Lung (tissue), 12 donors: ENCODE results near the gene TGFBR2. TPM values are rescaled to one million over a fixed set of nuclear protein-coding genes. Genes with fewer than 3 reads are reported as not detected.
"Not testable (repeated sequence)": the region's sequence is repeated elsewhere in the genome, so short reads cannot be mapped to it uniquely, and the experiment has no call there.

ENCODE experiments used
- ATAC-seq: fragments of 200-7000 bp; cut with Tn5 transposase; one replicate; pipeline ENCODE4 v1.9.1; 2020; ENCODE audit warnings: moderate number of reproducible peaks; ENCODE audit not compliant: insufficient read depth, low FRiP score
- DNase-seq, 3 donors: peaks; one replicate each; pipeline ENCODE4 v3.0.0-alpha.2; 2013 to 2017
- H3K27ac ChIP-seq, 2 donors: one replicate each; pipeline ENCODE4 v1.5.1; 2013; ENCODE audit warnings: mild to moderate bottlenecking in 2 of 2, moderate library complexity in 2 of 2, control low read depth in 1 of 2, inconsistent platforms in 1 of 2, low read depth in 1 of 2, low read length in 1 of 2
- H3K27me3 ChIP-seq, 3 donors: one replicate each; pipeline ENCODE4 v1.5.1; 2013; ENCODE audit warnings: low read length in 2 of 3; ENCODE audit not compliant: control insufficient read depth in 3 of 3, insufficient read depth in 3 of 3
- H3K36me3 ChIP-seq, 4 donors: one replicate each; pipeline ENCODE4 v1.5.1; 2013; ENCODE audit warnings: low read length in 4 of 4, mild to moderate bottlenecking in 1 of 4, moderate library complexity in 1 of 4; ENCODE audit not compliant: control insufficient read depth in 4 of 4, insufficient read depth in 4 of 4
- H3K4me1 ChIP-seq, 5 donors: one replicate each; pipeline ENCODE4 v1.5.1; 2013; ENCODE audit warnings: low read length in 5 of 5, mild to moderate bottlenecking in 2 of 5, moderate library complexity in 1 of 5; ENCODE audit not compliant: control insufficient read depth in 5 of 5, insufficient read depth in 5 of 5
- H3K4me3 ChIP-seq: one replicate; pipeline ENCODE4 v1.5.1; 2013; ENCODE audit warnings: mild to moderate bottlenecking, control low read depth, moderate library complexity
- H3K9ac ChIP-seq, 2 donors: one replicate each; pipeline ENCODE4 v1.5.1; 2013; ENCODE audit warnings: low read length in 2 of 2, control low read depth in 1 of 2; ENCODE audit not compliant: insufficient read depth in 1 of 2
- H3K9me3 ChIP-seq, 4 donors: one replicate each; pipeline ENCODE4 v1.5.1; 2013; ENCODE audit warnings: low read length in 3 of 4, mild to moderate bottlenecking in 1 of 4, moderate library complexity in 1 of 4; ENCODE audit not compliant: control insufficient read depth in 4 of 4, insufficient read depth in 3 of 4
- WGBS, 2 donors: extraction: QIAGEN DNeasy Blood & Tissue Kit; methylation state at CpG; one replicate each; pipeline ENCODE4 v1.1.7; 2013; 5-methylcytosine and 5-hydroxymethylcytosine counted together
- polyA plus RNA-seq, 2 donors: library from polyadenylated mRNA; stranded (reverse); fragments of 200-250 nt; gene quantifications; one replicate each; pipeline ENCODE4 v1.2.1, GENCODE V29; 2013
- total RNA-seq, 2 donors: library from RNA; depleted of rRNA in 1 of 2; stranded (reverse); fragments of >200 nt in 1 of 2; gene quantifications; one replicate each; pipeline ENCODE4 v1.2.1, GENCODE V29; 2014 to 2021
- TF ChIP-seq, protein P1 (sequence below): IDR thresholded peaks from 2 replicates; pipeline ENCODE4 v1.5.1; 2012; ENCODE audit warnings: mild to moderate bottlenecking; ENCODE audit errors: control extremely low read depth, extremely low read depth
- donor health status: control.
- donor health status: control.
- donor health status: Bipolar disorder and iron deficiency.
- donor health status: healthy.
- donor health status: DM: yes; HTN: yes; CAD: no.

The TGFBR2 gene
- total and polyA plus RNA-seq, 4 donors = 31.1 to 232 (median 163) TPM

DNA sequence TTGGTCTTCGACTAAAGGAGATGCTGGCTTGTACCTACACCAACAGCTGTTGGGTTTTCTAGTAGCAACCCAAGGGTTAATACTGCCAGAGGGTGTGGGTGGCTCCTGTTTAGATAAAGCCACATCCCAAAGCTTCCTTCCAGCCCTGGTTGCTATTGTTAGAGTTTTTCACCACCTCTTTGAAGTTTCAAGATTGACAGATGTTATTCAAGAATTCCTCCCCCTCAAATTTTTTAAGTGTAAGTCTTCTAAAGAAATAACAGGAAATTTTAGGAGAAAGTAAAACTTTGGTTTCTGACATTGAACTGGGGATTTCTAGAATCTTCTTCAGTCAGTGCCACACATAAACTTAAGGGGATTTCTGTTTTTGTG lies 60.9 kb downstream of the TGFBR2 start:
- ATAC-seq = no peak
- H3K36me3 ChIP-seq = peaks cover 11 to 14% (median 12%) of the 10 kb centered on the region in 4 donors
- peak in 1 of 3 donors; percentile 39 for DNase-seq
- H3K27ac ChIP-seq = no peak overlapping the region
- H3K4me3 ChIP-seq = no peak overlapping the region
- WGBS, 2 donors = 30 to 33% methylated on average over 1 of the region's 1 CpG
- peaks cover 0 to 2% (median 0%) of the 10 kb centered on the region in 4 donors for H3K9me3 ChIP-seq
- no peak overlapping the region for H3K9ac ChIP-seq
- H3K27me3 ChIP-seq = no peaks in the 10 kb centered on the region
- TF ChIP-seq, protein P1, sequence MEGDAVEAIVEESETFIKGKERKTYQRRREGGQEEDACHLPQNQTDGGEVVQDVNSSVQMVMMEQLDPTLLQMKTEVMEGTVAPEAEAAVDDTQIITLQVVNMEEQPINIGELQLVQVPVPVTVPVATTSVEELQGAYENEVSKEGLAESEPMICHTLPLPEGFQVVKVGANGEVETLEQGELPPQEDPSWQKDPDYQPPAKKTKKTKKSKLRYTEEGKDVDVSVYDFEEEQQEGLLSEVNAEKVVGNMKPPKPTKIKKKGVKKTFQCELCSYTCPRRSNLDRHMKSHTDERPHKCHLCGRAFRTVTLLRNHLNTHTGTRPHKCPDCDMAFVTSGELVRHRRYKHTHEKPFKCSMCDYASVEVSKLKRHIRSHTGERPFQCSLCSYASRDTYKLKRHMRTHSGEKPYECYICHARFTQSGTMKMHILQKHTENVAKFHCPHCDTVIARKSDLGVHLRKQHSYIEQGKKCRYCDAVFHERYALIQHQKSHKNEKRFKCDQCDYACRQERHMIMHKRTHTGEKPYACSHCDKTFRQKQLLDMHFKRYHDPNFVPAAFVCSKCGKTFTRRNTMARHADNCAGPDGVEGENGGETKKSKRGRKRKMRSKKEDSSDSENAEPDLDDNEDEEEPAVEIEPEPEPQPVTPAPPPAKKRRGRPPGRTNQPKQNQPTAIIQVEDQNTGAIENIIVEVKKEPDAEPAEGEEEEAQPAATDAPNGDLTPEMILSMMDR = no peak
- peaks cover 0 to 26% (median 12%) of the 10 kb centered on the region in 5 donors for H3K4me1 ChIP-seq

DNA sequence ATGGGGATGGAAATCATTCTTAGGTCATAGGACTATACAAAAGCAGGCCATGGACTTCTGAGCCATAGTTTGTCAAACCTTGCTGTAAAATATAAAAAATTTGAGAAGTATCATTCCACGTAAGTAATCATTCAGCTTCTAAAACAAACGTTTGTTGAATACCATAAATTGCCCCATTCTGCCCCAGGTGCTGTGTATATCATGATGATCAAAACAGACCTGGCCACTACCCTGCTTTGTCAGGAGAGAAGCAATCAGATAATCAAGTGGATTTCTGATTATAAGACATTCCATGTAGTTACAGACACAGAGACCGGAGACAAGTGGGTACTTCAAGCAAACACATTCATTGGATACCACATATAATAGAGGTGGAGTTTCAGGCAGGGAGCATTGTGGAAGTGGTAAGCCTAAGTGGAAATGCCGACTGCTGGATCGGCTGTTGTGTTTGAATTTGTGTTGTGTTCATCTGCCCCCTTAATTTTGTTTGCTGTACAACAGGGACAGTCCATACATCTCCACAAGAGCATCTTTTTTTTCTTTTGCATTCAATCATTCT lies 61.7 kb downstream of the TGFBR2 start:
- no peak overlapping the region for H3K4me3 ChIP-seq
- peaks cover 0 to 2% (median 0%) of the 10 kb centered on the region in 4 donors for H3K9me3 ChIP-seq
- TF ChIP-seq, protein P1 = no peak
- no peak overlapping the region for H3K9ac ChIP-seq
- no peaks in the 10 kb centered on the region for H3K27me3 ChIP-seq
- DNase-seq (peak in 1 of 3 donors; percentile 40), ATAC-seq (no peak)
- 62 to 72% methylated on average over 5 of the region's 5 CpGs for WGBS, 2 donors
- H3K36me3 ChIP-seq = peaks cover 15 to 22% (median 18%) of the 10 kb centered on the region in 4 donors
- peak overlapping the region in 1 of 2 donors; percentile 24 for H3K27ac ChIP-seq
- H3K4me1 ChIP-seq = peaks cover 0 to 21% (median 8%) of the 10 kb centered on the region in 5 donors

DNA sequence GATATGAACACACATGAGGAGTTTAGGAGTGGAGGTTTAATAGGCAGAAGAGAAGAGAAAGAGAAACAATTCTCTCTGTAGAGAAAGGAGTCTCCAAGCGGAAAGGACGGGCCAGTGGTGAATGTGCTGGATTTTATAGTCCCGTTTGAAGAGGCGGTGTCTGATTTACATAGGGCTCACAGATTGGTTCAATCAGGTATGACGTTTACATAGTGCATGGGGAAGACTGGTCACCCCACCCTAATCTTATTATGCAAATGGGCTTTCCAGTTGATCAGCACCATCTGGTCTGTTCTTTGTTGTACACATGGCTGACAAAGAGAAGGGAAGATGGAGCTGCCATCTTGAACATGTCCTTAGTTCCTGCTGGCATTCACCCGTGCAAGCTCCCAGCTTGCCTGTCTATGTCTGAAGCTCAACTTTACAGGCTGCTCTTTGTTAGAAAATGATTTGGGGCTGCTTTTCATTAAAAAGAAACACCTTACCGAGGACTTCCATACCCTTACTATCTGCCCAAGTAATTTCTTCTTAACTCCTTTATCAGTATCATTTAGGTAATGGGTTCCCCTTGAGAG lies 63.0 kb downstream of the TGFBR2 start:
- H3K4me3 ChIP-seq, DNase-seq, H3K27me3 ChIP-seq, H3K9me3 ChIP-seq, H3K27ac ChIP-seq, ATAC-seq, H3K9ac ChIP-seq: not testable (repeated sequence)
- Histone ChIP-seq H3K36me3 (peaks cover 15 to 29% (median 23%) of the 10 kb centered on the region in 4 donors), H3K4me1 (peaks cover 0 to 24% (median 9%) of the 10 kb centered on the region in 5 donors)
- 95 to 97% methylated on average over 7 of the region's 7 CpGs for WGBS, 2 donors

DNA sequence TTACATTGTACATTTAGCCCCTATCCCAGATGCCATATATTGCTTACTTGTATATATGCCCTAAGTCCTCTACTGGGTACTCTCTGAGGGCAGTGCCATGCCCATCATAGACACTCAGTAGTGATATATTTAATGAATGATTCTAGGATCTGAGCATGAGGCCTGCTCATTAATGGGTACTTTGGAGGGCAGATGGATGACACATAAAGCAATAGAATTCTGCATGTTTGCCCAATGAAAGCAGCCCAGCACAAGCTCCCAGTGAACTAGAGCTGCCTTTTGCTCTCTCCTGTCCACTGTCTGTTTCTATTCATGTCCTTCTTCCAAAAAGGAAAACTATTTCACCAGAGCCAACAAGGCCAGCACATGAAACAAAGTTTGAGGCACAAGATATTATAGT lies 63.9 kb downstream of the TGFBR2 start:
- Histone ChIP-seq H3K9me3 (peaks cover 0 to 2% (median 0%) of the 10 kb centered on the region in 4 donors), H3K36me3 (peaks cover 21 to 34% (median 28%) of the 10 kb centered on the region in 4 donors), H3K9ac (no peak overlapping the region), H3K4me3 (no peak overlapping the region), H3K4me1 (peaks cover 0 to 22% (median 9%) of the 10 kb centered on the region in 5 donors), H3K27ac (no peak overlapping the region), H3K27me3 (no peaks in the 10 kb centered on the region)
- ATAC-seq (no peak), DNase-seq (no peak)
- TF ChIP-seq, protein P1 = no peak
